HG03432 (cell line): ENCODE measurements around the gene SKIC2.
"Not testable (repeated sequence)": the region's sequence is repeated elsewhere in the genome, so short reads cannot be mapped to it uniquely, and the experiment has no call there.

Experiments
- ATAC-seq: cut with Tn5 transposase; IDR thresholded peaks from one replicate; pipeline ENCODE4 v1.9.1; 2021; ENCODE audit warnings: mild to moderate bottlenecking, moderate library complexity; ENCODE audit not compliant: unreplicated experiment

The SKIC2 gene

DNA sequence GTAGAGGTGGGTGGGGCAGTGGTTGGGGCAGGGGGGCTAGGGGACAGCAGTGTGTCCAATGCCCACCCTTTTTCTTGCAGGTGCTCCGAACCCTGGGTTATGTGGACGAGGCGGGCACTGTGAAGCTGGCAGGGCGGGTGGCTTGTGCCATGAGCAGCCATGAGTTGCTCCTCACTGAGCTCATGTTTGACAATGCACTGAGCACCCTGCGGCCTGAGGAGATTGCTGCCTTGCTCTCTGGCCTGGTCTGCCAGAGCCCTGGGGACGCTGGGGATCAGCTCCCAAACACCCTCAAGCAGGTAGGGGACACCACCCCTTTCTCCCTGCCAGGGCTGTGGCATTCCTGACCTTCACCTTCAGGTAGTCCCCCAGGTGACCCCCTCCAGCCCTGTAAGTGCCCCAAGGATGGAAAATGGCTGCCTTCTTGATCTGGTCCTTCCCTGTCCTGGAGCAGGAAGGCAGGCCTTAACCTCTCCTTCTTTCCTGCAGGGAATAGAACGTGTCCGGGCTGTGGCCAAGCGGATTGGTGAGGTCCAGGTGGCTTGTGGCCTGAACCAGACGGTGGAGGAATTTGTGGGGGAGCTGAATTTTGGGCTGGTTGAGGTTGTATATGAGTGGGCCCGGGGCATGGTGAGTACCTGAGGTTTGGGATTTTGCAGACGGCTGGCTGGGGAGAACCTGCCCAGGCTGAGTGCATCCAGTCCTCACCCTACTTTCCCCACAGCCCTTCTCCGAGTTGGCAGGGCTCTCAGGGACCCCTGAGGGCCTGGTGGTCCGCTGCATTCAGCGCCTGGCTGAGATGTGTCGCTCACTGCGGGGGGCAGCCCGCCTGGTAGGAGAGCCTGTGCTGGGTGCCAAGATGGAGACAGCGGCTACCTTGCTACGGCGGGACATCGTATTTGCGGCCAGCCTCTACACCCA lies 10.1 kb downstream of the SKIC2 start:
- ATAC-seq, result no peak

DNA sequence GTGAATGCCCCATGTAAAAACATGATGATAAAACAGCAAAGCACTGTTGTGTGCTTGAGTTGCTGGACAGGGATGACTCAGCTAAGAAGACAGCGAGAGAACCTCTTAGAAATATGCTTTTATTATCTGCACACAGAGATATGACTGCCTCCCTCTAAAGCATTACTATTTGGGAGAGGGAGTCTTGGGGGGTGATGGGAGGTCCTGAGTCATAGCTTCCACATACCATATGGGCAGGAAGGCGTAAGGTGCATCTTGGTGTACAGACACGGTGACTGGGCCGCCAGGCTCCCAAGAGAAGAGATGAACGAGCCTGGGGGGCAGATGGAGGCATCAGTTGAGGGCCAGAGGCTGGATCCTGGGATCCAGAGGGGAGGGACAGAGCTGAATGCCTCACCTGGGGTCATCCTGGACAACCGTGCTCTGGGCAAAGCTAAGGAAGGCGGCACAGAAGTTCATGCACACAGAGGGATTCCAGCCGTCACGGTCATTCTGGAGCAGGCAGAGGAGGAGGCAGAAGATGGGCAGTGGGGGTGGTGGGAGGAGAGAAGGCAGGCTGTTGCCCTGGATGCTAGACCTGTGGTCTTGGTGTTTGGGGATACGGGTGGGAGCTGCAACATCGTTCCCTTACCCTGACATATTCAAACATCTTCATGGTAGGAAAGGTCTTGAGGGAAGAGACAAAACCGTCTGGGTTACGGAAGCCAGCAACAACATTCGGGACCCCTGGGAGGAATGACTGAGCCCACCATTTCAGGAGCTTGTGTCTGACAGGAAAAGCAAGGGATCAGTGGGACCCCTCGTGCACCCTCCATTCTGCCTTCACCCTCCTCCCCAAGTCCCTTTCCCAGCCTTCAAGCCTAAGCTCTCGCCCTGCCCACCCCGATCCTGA lies 11.0 kb downstream of the SKIC2 start:
- ATAC-seq, result no peak

DNA sequence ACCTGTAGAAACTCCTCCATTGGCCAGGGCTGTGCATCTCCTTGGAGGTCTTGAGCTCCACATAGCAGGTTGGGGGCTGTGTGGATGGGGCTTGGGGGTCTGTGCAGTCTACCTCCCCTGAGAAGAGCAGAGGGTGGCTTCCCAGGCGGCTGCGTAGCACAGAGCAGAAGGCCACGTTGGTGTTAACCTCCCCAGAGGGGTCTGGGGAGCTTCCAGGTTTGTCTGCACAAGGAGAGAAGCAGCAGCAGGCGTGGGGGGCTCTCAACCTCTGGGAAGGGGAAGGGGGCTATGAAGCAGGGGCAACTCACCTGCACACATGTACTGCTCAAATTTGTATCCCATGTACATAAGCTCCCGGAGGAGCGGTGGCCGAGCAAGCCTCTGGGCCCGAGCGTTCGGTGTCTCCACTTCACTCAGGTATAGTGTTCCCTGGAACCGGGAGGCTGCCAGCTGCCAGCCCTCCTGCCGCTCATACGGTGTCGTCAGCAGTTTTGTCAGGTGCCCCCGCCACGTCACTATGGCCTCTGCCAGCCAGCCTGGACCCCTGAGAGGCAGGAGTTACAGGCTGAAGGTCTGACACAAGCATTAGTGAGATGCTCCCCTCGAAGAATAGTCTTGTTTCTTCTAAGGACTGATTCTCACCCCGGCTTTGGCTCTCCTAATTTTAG lies 11.8 kb downstream of the SKIC2 start:
- no peak for ATAC-seq

DNA sequence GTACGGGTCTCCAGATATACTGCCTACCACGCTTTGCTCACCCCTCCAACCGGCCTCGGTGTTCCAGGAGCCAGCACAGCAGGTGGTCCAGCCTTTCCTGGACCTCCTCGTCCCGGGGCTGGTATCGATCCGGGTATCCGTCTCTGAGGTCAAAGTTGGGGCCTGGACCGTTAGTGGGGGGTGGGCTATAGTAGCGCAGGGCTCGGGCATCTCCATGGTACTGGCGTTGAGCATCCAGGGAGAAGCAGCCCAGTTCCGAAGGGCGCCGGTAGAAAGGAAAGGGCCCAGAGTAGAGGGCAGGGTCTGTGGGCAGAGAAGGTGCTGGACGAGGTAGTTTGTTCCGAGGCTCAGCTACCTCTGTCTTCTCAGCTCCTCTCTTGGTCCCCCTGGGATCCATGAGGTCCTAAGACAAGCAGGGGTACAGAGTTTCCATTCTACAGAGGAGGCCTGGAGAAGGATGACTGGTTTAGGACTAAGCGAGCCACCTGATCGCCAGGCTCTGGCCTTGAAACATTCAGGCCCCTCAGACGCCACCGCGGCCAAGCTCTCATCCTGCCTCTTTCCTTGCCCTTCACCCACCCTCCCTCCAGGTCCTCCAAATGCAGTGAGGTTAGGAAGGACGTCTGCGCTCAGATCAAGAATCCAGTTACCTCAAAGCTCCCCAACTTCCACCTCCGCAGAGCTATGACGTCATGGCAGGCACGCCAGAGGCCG lies 12.5 kb downstream of the SKIC2 start:
- ATAC-seq, result no peak

DNA sequence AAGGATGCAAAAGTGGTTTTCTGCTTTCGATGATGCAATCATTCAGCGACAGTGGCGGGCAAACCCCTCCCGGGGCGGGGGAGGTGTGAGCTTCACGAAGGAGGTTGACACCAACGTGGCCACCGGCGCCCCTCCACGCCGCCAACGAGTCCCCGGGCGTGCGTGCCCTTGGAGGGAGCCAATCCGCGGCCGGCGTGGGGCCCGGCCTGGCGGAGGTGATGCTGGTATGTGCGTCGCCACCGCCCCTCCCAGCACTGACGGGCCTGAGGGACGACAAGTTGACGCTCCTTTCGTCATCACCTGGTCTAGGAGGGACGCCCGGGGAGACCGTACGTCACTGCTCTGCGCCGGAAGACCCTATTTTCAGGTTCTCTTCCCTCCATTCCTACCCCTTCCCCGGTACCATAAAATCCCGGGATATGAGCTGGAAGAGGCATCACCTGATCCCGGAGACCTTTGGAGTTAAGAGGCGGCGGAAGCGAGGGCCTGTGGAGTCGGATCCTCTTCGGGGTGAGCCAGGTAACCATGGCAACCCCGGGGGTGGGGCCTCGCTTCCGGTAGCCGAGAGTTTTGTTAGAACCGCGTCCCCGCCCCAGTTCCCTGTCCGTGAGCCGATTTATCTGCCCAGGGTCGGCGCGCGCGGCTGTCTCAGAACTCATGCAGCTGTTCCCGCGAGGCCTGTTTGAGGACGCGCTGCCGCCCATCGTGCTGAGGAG lies 13.2 kb downstream of the SKIC2 start, which contains the start of gene DXO:
Gene DXO, minus strand, starts transcription at position 146 of the 716 bp plus-strand sequence. CDS start 463 bp downstream, outside the sequence.
- peak; percentile 84 for ATAC-seq

DNA sequence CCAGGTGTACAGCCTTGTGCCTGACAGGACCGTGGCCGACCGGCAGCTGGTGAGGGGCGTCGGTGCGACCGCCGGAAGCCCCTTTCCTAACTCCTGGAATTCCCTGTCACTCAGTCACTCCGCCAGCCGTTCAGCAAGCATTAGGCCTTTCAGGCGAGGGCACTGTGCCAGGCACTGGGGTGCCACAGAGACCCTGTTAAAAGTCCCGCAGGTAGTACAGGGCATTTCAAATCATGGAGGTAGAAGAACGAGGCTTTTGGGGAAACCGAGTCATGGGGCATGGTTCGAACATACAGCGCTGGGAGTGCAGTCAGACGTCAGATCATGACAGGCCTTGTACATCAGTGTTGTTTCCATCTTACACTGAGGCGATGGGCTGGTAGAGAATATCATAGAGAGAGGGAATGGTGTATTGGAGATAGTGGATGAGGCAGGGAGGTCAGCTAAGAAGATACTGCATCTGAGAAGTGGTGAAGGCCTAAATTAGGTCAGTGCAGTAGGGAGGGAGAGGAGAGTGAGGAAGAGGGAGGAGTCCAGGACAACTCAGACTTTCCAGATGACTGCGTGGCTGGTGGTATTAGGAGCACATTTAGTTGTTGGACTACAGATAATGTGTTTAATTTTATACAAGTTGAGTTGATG lies 13.9 kb downstream of the SKIC2 start:
- no peak for ATAC-seq

DNA sequence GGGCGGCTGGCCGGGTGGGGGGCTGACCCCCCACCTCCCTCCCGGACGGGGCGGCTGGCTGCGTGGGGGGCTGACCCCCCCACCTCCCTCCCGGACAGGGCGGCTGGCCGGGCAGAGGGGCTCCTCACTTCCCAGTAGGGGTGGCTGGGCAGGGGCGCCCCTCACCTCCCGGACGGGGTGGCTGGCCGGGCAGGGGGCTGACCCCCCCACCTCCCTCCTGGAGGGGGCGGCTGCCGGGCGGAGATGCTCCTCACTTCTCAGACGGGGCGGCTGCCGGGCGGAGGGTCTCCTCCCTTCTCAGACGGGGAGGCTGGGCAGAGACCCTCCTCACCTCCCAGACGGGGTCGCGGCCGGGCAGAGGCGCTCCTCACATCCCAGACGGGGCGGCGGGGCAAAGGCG lies 17.1 kb downstream of the SKIC2 start:
- ATAC-seq, result not testable (repeated sequence)

DNA sequence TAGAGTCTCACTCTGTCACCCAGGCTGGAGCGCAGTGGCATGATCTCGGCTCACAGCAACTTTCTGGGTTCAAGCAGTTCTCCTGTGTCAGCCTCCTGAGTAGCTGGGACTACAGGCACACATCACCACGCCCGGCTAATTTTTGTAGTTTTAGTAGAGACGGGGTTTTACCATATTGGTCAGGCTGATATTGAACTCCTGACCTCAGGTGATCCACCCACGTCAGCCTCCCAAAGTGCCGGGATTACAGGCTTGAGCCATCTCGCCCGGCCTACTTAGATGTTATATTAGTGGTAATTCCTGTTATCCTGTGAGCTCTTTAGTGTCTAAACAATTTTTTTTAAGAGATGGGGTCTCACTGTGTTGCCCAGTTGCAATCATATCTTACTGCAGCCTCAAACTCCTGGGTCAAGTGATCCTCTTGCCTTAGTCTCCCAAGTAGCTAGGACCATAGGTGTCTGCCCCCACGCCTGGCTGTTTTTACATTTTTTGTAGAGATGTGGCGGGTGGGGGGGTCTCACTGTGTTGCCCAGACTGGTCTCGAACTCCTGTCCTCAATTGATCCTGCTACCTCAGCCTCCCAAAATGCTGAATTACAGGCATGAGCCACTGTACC lies 18.9 kb downstream of the SKIC2 start:
- no peak for ATAC-seq

DNA sequence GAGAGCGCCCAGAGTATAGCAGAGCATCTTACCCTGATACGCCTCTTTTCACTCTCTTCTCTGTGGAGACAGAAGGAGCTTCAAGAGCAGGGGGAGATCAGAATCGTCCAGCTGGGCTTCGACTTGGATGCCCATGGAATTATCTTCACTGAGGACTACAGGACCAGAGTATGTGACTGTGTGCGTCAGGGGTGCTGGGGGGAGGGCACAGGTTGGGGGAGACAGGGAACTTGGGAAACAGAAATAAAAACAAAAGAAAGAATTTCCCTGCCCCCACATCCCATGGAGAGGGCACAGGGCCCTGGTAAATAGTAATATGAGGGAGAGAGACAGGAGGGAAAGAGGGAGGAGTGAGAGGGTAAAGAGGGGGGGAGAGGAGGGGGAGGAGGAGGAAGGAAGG lies 19.9 kb downstream of the SKIC2 start:
- no peak for ATAC-seq

DNA sequence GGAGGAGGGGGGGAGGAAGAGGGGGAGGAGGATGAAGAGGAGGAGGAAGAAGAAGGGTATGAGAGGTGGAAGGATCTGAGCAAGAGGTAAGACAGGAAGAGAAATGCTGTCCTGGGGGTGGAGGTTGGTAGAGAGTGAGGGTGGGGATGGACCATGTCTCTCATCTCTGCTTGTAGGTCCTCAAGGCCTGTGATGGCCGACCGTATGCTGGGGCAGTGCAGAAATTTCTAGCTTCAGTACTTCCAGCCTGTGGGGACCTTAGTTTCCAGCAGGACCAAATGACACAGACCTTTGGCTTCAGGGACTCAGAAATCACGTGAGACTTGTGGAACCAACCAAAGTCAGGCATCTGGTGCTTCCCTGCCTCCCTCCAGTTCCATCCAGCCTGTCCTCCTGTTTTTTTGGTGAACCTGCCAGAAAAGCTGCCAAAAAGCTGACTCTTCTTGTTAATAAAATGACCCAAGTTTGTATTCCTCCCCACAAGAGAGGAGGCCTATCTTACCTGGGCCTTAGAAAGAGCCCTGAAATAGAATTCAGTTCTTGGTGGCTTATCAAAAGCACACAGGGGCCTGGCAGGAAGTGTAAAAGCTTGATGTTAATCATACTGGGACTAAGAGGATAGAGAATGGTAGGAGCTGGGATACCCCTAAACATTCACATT lies 20.4 kb downstream of the SKIC2 start:
- no peak for ATAC-seq

DNA sequence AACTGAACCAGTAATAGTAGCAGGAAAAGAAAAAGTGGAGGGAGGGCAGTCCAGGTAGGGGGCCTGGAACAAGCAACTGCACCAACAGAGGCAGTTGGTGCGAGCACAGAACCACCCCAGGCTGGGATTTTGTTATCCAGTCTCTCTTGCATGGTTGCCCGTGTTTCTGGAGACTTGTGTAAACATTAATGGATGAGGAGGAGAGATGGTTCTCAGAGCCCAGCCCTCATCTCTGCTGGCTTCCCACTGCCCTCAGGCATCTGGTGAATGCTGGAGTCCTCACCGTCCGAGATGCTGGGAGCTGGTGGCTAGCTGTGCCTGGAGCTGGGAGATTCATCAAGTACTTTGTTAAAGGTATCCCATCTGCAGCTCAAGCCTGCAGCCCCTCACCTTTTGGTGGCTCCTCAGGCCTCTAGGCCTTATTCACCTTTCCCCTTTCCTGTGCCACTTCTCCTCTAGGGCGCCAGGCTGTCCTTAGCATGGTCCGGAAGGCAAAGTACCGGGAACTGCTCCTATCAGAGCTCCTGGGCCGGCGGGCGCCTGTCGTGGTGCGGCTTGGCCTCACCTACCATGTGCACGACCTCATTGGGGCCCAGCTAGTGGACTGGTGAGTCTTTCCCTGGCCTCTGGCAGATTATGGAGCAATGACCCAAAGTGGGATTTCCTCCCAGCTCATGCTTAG lies 21.4 kb downstream of the SKIC2 start:
- ATAC-seq, result not testable (repeated sequence)

DNA sequence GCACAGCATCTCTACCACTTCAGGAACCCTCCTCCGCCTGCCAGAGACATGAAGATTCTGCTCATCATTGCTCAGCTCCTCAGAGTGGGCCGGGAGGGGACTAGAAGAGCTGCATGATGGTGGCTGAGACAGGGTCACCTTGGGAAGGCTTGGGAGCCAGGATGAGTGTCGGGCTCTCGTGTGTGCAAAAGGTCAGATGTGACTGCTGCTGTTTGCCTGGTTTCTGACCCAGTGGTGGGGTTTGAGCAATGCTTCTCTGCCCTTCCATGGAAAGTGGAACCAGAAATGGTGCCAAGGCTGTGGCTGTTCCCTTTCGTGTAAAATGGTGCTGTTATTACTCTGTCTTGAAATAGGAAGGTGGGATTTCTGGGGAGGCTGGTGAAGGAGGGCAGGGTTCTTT lies 22.0 kb downstream of the SKIC2 start:
- not testable (repeated sequence) for ATAC-seq

DNA sequence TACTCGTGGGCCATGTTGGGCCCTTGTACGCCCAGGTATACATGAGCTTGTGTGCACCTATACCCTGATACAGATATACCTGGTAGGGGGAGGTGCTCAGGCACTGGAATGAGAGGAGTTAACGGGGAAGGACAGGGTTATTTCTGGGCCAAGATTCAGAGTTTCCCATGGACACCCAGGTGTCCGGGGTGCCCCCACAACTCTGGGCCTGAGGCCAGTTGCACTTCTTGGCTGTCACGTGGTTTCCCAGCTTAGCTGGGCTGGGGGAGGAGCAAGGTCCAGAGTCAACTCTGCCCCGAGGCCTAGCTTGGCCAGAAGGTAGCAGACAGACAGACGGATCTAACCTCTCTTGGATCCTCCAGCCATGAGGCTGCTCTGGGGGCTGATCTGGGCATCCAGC lies 22.8 kb downstream of the SKIC2 start, which contains the start of gene C4A:
Gene C4A, plus strand, starts transcription at position 314 of the 400 bp plus-strand sequence. Its CDS starts 51 bp downstream, at position 365.
- ATAC-seq, result not testable (repeated sequence)

DNA sequence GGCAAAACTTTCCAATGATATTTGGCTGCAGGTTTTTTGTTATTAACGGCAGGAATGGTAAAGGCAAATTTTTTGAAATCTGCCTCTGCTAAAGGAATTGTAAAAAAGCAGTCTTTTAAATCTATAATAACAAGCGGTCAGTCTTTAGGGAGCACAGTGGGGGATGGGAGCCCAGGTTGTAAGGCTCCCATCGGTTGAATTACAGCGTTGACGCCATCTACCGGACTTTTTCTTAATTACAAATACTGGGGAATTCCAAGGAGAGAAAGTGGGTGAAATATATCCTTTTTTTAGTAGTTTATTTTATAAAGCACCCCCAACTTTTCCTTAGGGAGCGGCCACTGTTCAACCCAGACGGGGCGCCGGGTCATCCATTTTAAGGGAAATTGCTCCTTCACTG lies 30.4 kb downstream of the SKIC2 start:
- not testable (repeated sequence) for ATAC-seq

DNA sequence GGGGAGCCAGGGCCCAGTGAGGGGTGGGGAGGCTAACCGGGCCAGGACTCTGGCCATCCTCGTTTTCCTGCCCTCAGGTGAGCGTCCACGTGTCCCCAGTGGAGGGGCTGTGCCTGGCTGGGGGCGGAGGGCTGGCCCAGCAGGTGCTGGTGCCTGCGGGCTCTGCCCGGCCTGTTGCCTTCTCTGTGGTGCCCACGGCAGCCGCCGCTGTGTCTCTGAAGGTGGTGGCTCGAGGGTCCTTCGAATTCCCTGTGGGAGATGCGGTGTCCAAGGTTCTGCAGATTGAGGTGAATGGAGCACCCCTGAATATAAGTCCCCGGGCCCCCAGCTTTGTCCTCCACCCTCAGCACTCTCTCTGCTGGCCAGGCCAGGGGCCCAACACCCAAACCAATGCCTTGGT lies 35.4 kb downstream of the SKIC2 start:
- not testable (repeated sequence) for ATAC-seq

DNA sequence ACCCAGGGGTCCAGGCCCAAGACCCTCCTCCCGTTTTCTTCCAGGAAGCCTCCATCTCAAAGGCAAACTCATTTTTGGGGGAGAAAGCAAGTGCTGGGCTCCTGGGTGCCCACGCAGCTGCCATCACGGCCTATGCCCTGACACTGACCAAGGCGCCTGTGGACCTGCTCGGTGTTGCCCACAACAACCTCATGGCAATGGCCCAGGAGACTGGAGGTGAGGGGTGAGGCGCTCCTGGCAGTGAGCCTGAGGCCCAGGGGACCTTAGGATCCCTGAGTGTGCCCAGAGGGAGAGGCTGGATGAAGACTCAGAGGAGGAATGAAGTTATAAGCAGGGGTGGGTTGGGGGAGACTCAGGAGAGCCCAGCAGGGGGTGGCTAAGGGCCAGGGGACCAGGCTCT lies 37.4 kb downstream of the SKIC2 start:
- ATAC-seq, result not testable (repeated sequence)

DNA sequence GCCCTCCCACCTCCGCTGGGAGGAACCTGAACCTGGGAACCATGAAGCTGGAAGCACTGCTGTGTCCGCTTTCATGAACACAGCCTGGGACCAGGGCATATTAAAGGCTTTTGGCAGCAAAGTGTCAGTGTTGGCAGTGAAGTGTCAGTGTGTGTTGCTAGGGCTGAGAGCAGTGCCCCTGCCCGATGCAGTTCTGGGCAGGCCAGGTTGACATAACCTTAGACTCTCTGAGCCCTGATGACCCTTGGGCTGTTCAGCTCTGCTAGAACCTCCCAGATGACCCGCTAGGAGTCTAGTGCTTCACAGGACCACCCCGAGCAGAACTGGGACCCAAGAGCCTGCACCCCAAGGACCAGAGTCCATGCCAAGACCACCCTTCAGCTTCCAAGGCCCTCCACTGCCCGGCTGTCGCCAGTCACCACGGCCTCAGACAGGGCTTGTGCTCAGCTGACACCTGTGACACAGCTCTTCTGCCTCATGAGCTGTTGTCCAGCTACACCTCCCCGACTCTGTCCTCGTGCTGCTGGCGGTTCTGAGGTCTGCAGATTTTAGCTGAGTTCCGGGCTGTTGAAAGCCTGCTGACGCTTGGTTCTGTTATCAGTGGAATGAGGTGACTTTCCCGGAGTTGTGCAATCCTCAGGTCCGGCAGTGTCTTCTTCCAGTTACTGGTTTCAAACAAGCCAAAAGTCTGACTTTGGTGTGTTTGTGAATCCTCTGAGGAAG lies 43.7 kb downstream of the SKIC2 start:
- ATAC-seq, result not testable (repeated sequence)
